ENCODE data around the gene IPO13. TPM values are rescaled to one million over a fixed set of nuclear protein-coding genes. Genes with fewer than 3 reads are reported as not detected.

Gene IPO13
- total RNA-seq, 1 experiment from 2014 or later, result 33.7 TPM

GRCh38 chr1:43977376-43978263 lies 30.9 kb downstream of the IPO13 start:
- H2AFZ ChIP-seq (ENCODE audit: low read length), result no peak overlapping the region
- H3F3A ChIP-seq (ENCODE audit: low read length, unreplicated experiment), result no peaks in the 10 kb centered on the region
- H3K9ac ChIP-seq (ENCODE audit: low read length), result no peak overlapping the region
- ChIA-PET POLR2A (ENCODE audit: unreplicated experiment) (no interaction called here), CTCF (interaction anchor here (0.5 to 1.0 kb wide), 2 partner anchors 56 to 214 kb away, joined by 3 read pairs; no protein-coding TSS in a partner anchor)
- H3K79me2 ChIP-seq (ENCODE audit: low read length), result peaks cover 75% of the 10 kb centered on the region
- TF ChIP-seq EZH2 (IDR thresholded peaks at IDR 0.05; ENCODE audit: low read length, unreplicated experiment), result no peak
- BruUV-seq (replicated peaks), result no TSS peak
- peaks cover 32% of the 10 kb centered on the region for H3K36me3 ChIP-seq (ENCODE audit: low read depth, low read length)
- DNase-seq, result no peak
- no peaks in the 10 kb centered on the region for H3K9me3 ChIP-seq (ENCODE audit: low read length)
- H4K20me1 ChIP-seq (ENCODE audit: low read length), result peaks cover 23% of the 10 kb centered on the region; the same call in 1 of the 2 replicates
- H3K27ac ChIP-seq (ENCODE audit: low read length), result no peak overlapping the region
- peaks cover 59% of the 10 kb centered on the region for H3K4me1 ChIP-seq (ENCODE audit: insufficient read depth, low read length)
- ATAC-seq, result no peak
- intact Hi-C loops (cut with micrococcal nuclease), result no loop called here
- peak overlapping the region; percentile 94 for H3K4me3 ChIP-seq (ENCODE audit: low read length)
- H3K4me2 ChIP-seq (ENCODE audit: low read length), result peak overlapping the region; percentile 99
- no peaks in the 10 kb centered on the region for H3K9me2 ChIP-seq (replicated peaks; ENCODE audit: low read length)
- H3K27me3 ChIP-seq (ENCODE audit: low read length), result no peaks in the 10 kb centered on the region

GRCh38 chr1:43978264-43978550 lies 31.5 kb downstream of the IPO13 start:
- H4K20me1 ChIP-seq (ENCODE audit: low read length), result peaks cover 23% of the 10 kb centered on the region; the same call in 1 of the 2 replicates
- H3K79me2 ChIP-seq (ENCODE audit: low read length), result peaks cover 81% of the 10 kb centered on the region
- peaks cover 30% of the 10 kb centered on the region for H3K36me3 ChIP-seq (ENCODE audit: low read depth, low read length)
- no peaks in the 10 kb centered on the region for H3K9me2 ChIP-seq (replicated peaks; ENCODE audit: low read length)
- ATAC-seq, result no peak
- no peaks in the 10 kb centered on the region for H3K9me3 ChIP-seq (ENCODE audit: low read length)
- no peaks in the 10 kb centered on the region for H3K27me3 ChIP-seq (ENCODE audit: low read length)
- H3K4me3 ChIP-seq (ENCODE audit: low read length), result peak overlapping the region; percentile 86
- ChIA-PET POLR2A (ENCODE audit: unreplicated experiment) (no interaction called here), CTCF (interaction anchor here (0.5 kb wide), 1 partner anchor 55 kb away, joined by 3 read pairs; no protein-coding TSS in a partner anchor)
- H3K27ac ChIP-seq (ENCODE audit: low read length), result no peak overlapping the region
- peak overlapping the region; percentile 77; the same call in 1 of the 2 replicates for H3K9ac ChIP-seq (ENCODE audit: low read length)
- BruUV-seq (replicated peaks), result no TSS peak
- peak overlapping the region; percentile 99 for H3K4me2 ChIP-seq (ENCODE audit: low read length)
- DNase-seq, result no peak
- intact Hi-C loops (cut with micrococcal nuclease), result no loop called here
- peaks cover 59% of the 10 kb centered on the region for H3K4me1 ChIP-seq (ENCODE audit: insufficient read depth, low read length)
- TF ChIP-seq CTCF (conservative IDR thresholded peaks at IDR 0.05; ENCODE audit: low read depth, low read length) (no peak), EZH2phosphoT487 (IDR thresholded peaks at IDR 0.05; ENCODE audit: borderline replicate concordance, low read length) (no peak), EZH2 (IDR thresholded peaks at IDR 0.05; ENCODE audit: low read length, unreplicated experiment) (no peak)
- no peaks in the 10 kb centered on the region for H3F3A ChIP-seq (ENCODE audit: low read length, unreplicated experiment)
- no peak overlapping the region for H2AFZ ChIP-seq (ENCODE audit: low read length)

- CTCF ChIA-PET, result interaction anchor here (0.5 kb wide), 1 partner anchor 55 kb away, joined by 3 read pairs; no protein-coding TSS in a partner anchor
- peak; percentile 14 for ATAC-seq
These were observed 32.0 kb downstream of the IPO13 start, which contains the start of gene B4GALT2 for GRCh38 chr1:43978551-43979260. Gene B4GALT2, plus strand, starts transcription at chr1:43979210. Its CDS starts 1,951 bp downstream, at chr1:43981161.

More at GRCh38 chr1:43978551-43979260, 32.0 kb downstream of the IPO13 start, which contains the start of gene B4GALT2:
- H3K9me3 ChIP-seq (ENCODE audit: low read length), result no peaks in the 10 kb centered on the region
- no peaks in the 10 kb centered on the region for H3K27me3 ChIP-seq (ENCODE audit: low read length)
- BruUV-seq (replicated peaks), result no TSS peak
- peak; percentile 38 for DNase-seq
- peak within 1 kb of the TSS; percentile 66 for H3K27ac ChIP-seq (ENCODE audit: low read length)
- no peak for TF ChIP-seq CTCF (conservative IDR thresholded peaks at IDR 0.05; ENCODE audit: low read depth, low read length)
- TF ChIP-seq EZH2 (IDR thresholded peaks at IDR 0.05; ENCODE audit: low read length, unreplicated experiment), result no peak
- no peak for TF ChIP-seq EZH2phosphoT487 (IDR thresholded peaks at IDR 0.05; ENCODE audit: borderline replicate concordance, low read length)
- peaks cover 26% of the 10 kb centered on the region for H3K36me3 ChIP-seq (ENCODE audit: low read depth, low read length)
- no peaks in the 10 kb centered on the region for H3F3A ChIP-seq (ENCODE audit: low read length, unreplicated experiment)
- H2AFZ ChIP-seq (ENCODE audit: low read length), result peak within 1 kb of the TSS; percentile 80
- no peaks in the 10 kb centered on the region for H3K9me2 ChIP-seq (replicated peaks; ENCODE audit: low read length)
- peak within 1 kb of the TSS; percentile 86 for H3K4me3 ChIP-seq (ENCODE audit: low read length)
- H3K4me2 ChIP-seq (ENCODE audit: low read length), result peak within 1 kb of the TSS; percentile 99
- intact Hi-C loops (cut with micrococcal nuclease), result no loop called here
- H4K20me1 ChIP-seq (ENCODE audit: low read length), result peaks cover 23% of the 10 kb centered on the region; the same call in 1 of the 2 replicates
- peaks cover 54% of the 10 kb centered on the region for H3K4me1 ChIP-seq (ENCODE audit: insufficient read depth, low read length)
- POLR2A ChIA-PET (ENCODE audit: unreplicated experiment), result no interaction called here
- peak within 1 kb of the TSS; percentile 84 for H3K9ac ChIP-seq (ENCODE audit: low read length)
- H3K79me2 ChIP-seq (ENCODE audit: low read length), result peaks cover 84% of the 10 kb centered on the region
